ENCODE data around the gene KRT20.
"Not testable (repeated sequence)": the region's sequence is repeated elsewhere in the genome, so short reads cannot be mapped to it uniquely, and the experiment has no call there.

Gene KRT20, protein sequence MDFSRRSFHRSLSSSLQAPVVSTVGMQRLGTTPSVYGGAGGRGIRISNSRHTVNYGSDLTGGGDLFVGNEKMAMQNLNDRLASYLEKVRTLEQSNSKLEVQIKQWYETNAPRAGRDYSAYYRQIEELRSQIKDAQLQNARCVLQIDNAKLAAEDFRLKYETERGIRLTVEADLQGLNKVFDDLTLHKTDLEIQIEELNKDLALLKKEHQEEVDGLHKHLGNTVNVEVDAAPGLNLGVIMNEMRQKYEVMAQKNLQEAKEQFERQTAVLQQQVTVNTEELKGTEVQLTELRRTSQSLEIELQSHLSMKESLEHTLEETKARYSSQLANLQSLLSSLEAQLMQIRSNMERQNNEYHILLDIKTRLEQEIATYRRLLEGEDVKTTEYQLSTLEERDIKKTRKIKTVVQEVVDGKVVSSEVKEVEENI

DNA sequence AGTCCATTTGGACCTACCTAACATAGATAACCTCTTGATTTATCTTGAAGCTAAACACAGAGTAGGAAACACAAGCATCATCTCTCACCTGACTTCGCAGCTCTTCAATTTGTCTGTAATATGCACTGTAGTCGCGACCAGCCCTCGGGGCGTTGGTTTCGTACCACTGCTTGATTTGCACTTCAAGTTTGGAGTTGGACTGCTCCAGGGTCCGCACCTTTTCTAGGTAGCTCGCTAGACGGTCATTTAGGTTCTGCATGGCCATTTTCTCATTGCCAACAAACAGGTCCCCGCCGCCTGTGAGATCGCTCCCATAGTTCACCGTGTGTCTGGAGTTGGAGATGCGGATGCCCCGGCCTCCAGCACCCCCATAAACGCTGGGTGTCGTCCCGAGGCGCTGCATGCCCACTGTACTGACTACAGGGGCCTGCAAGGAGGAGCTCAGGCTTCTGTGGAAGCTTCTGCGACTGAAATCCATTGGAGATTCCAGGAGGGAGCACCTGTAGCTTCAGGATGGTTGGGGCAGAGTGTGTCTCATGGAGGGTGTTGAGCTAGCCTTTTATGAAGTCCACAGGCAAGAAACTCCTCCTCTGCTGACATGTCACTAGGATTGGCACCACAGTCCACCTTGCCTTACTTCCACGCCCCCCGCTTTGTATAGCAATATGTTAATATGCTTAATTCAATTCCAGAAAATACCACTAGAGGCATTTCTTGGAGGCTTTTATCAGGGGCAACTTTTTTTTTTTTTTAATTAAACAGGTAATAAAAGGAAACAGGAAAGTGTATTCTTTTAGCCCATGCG, at the start of gene KRT20:
TSS of gene KRT20 (minus strand) at position 535 of the 805 bp plus-strand sequence. CDS start at position 478, 57 bp downstream.
- no peak for DNase-seq (ENCODE audit: low read depth in 2 of 2)

DNA sequence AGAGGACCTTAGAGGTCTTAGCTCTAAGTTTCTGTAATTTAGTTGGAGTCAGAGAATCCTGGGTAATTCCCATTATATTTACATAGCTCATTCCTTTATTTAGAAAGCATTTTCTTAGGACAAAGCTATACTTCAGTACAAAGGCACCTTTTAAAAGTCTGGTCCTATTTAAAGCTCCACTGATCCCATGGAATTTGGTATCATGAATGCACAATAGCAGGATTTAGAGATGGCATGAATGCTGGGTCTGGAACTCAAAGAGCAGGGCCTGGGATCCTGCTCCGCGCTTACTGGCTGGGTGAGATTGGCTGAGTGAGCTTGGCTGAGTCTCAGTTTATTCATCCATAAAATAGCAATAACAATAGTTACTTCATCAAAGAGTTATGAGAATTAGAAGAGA, 47.6 kb upstream of the KRT20 start:
- DNase-seq (ENCODE audit: low read depth in 2 of 2), result no peak

DNA sequence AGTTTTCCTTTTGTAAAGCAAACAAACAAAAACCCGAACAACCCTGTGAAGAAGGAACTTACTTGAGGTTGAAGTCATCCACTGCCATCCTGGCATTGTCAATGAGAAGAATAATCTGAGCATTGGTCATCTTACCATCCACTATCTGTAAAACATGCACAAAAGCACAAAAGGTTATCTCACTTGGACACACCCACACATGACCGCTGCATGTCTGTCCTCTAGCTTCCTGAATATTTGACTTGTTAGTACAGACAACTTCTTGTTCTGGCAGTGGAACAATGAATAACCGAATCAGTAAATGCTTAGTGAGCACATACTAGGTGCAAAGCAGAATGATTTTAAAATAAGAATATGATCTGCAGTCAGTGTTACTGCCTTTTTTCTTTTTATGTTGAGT, 46.3 kb upstream of the KRT20 start:
- no peak for DNase-seq (ENCODE audit: low read depth in 2 of 2)

DNA sequence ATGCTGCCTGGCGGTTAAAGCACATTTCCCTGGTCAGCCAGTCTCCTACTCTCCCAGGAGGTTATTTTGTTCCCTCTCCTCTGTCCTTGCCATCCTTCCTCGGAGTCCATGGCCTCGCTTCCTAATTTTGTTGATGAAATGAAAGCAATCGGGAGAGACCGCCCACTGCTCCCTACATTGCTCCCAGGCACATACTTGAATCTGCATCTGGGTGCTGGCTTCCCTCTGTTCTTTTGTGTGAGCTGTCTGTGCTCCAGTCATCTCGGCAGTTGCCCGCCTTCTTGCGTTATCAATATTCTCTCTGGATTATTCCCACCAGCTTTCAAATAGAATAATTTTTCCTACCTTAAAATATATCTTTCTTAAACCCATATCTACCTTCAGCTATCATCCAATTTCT, 41.3 kb upstream of the KRT20 start:
- no peak for DNase-seq (ENCODE audit: low read depth in 2 of 2)

DNA sequence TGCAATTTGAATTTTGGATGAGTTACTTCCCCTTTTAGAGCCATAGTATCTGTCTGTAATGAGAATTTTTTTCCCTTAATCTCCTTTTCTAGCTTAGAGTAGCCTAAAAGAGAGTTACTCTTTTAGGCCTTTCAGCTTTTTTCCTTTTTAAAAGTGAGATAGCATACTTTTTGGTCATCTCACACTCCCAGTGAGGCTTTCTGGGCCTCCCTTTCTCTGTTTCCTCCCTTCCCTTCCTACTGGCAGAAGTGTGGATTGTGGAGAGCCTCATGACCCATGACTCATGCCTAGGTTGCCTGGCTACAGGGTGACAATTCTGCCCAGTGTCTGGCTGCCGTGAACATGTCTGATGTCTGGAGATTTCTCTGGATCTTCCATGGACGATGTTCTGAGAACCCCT, 37.2 kb upstream of the KRT20 start:
- DNase-seq (ENCODE audit: low read depth in 2 of 2), result peak in 1 of 2 experiments; percentile 21

DNA sequence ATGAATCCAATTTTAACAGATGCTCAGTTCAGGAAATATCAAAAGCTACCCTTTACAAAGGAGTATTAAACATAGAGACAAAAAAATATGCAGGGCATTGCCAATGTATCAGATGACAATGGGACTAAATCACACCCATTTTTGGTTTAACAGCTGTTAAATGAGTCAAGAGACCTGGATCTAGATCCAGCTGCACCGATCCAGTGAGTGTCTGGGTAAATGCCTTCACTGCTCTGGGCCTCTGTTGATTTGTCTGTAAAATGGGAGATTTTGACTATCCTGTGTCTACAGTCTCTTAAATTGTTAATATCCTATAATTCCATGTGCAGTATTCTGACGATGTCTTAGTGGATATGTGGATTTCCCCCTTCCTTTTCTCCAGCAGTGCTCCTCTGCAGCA, 36.0 kb upstream of the KRT20 start:
- no peak for DNase-seq (ENCODE audit: low read depth in 2 of 2)

DNA sequence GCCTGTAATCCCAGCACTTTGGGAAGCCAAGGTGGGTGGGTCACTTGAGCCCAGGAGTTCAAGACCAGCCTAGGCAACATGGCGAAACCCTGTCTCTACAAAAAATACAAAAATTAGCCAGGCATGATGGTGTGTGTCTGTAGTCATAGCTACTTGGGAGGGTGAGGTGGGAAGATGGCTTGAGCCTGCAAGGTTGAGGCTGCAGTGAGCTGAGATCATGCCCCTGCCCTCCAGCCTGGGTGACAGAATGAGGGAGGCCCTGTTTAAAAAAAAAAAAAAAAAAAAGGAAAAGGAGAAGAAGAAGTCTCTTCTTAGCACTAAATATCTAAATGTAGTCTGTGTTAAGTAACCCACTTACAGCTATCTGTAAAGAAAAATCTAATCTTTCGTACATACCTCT, 32.1 kb upstream of the KRT20 start:
- DNase-seq (ENCODE audit: low read depth in 2 of 2), result not testable (repeated sequence)

DNA sequence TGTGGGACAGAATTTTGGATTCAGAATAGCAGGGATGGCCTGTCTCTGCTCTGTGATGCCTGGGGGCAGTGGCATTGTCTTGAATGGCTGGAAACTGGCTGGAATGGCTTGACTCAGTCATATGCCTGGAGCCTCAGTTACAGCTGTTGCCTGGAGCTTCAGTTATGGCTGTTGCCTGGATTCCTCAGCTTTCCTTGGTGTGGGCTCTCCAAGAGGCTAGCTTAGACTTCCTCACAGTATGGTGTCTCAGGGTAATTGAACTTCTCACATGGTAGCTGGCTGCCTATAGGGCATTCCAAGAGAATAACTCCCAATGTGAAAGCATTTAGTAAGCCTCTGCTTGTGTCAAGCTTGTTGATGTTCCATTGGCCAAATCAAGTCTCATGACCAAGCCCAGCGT, 31.3 kb upstream of the KRT20 start:
- DNase-seq (ENCODE audit: low read depth in 2 of 2), result no peak

DNA sequence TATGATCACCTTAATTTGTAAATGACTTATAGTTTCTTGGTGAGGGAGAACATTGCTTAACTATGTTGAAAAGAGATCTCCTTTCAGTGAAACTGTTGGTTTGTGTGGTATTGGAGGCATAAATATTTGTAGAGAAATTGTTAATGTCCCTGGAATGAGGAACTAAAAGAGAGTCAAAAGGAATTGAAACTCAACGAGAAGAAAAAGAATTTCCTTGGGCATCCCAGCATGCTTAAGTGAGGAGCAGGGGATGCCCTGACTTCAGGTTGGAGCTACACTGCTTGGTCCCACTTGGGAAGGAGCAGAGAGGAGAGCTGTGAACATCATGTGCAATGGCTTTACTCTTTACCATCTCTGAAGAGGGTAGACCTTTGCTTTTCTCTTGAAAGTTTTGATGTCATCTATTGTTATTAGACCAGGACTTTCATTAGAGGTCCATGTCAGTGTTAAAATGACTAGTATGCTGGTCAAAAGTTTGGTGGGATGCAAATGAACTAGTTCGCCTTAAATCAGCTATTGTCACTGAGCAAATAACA, 30.7 kb upstream of the KRT20 start:
- DNase-seq (ENCODE audit: low read depth in 2 of 2), result peak; percentile 40 to 52

DNA sequence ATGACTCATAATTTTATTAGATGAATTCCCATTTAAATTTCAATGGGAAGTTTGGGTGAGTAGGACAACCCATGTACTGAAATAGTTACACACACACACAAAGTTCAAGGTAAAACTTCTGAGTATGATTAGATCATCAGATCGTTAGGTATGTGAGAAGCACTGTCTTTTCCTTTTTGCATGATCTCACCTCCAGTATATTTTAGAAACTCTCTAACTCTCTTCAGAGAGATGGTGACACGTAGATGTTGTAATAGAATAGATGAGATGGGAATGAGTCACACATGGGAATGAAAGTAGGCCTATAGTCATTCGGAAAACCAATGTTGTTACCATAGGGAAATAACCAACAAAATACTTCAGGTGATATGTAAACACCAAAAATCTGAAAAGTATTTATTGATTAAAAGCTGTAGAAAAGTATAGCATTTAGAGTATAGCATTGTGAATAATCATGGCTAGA, 30.2 kb upstream of the KRT20 start:
- peak; percentile 90 to 92 for DNase-seq (ENCODE audit: low read depth in 2 of 2)

DNA sequence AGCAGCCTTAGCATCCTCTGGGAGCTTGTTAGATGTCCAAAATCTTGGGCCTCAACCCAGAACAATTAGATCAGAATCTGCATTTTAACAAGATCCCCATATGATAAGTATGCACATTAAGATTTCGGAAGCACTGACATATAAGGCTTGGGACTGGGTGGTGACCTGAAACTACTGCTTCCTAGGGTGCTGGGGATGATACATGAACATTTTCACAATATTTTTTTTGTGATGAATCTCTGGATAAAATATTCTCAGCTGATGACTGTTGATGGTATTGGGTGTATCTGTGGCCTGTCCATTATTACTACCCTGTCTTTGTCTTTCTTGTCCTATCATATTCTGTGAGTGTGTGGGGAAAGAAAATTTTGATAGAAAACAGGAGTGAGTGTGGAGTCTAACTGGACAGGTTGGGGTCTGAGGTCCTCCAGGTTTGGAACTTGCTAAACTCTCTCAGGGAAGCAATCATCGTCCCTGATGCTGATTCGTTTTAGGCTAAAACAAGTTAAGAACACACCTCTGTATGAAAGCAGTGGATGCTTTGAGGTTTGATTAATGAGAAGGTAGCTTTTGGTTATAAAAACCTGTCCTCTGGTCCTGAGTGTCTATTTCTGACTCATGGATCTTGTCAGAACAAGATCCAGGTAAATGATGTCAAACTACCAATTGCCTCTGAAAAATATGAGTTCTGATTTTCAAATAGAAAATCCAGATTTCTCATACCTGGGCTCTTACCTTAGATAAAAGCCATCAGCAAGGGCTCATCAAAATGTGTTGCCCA, 29.2 kb upstream of the KRT20 start:
- no peak for DNase-seq (ENCODE audit: low read depth in 2 of 2)

DNA sequence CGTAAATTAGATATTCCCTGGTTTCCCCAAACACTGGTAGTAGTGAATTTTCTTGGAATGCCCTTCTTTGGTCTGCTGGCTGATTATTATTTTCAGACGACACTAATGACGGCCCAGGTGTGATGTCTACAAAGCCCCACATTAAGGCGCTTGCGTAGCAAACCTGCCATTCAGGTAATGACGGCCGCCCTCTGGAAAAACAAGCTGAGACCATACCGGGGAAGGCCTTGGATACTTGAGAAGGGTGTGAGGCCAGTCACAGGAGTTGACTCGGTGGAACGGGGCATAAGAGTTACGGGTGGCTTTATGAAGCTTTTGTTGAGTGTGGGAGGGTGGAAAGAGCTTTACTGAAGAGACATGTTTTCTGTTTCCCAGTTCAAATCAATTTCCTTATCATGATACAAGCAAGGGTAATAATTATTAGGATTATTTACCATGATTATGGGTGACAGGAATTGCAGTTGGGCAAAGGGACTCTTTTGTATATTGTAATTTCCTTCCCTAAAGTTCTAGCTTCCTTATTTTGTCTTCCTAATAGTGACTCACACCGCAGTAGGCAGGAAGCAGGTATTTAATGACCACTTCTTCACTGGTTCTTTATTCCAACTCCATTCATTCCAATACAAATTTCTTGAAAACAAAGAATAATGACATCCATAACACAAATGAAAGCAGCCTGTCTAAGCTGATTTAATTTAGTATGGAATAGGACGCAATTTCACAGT, 27.6 kb upstream of the KRT20 start:
- no peak for DNase-seq (ENCODE audit: low read depth in 2 of 2)

DNA sequence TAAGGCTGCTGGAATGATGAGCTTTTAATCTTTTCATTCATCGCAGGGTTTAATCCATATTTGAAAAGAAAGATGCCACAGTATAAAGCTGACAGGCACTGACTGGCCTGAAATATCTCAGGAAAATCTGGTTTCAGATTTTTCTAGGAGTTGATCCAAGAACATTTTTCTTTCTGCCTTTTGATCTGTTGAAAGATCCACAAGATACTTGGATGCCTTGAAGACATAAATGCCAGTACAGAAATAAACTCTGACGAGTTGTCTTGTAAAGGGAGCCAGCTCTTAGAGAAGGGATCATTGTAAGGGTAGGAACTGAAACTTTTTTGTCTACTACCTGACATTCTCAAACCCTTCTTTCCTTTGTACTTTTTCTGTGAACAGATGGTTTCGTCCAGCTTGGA, 25.4 kb upstream of the KRT20 start:
- DNase-seq (ENCODE audit: low read depth in 2 of 2), result peak; percentile 85

DNA sequence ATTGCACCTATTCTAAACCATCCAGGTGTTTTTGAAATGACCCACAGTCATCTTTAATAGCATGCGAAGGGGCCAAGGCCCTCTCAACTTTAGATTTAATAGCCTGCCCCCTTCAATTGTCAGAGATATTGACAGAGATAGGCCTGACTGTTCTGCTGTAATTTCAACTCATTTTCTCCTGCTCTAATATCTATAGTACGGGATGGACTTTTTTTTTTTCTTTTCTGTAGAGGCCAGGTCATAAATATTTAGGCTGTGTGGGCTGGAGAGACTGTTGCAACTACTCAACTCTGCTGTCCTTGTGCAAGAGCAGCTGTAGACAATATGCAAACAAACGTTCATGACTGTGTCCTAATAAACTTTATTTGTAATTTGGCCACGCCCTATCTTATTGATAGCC, 24.7 kb upstream of the KRT20 start:
- peak; percentile 68 for DNase-seq (ENCODE audit: low read depth in 2 of 2)

DNA sequence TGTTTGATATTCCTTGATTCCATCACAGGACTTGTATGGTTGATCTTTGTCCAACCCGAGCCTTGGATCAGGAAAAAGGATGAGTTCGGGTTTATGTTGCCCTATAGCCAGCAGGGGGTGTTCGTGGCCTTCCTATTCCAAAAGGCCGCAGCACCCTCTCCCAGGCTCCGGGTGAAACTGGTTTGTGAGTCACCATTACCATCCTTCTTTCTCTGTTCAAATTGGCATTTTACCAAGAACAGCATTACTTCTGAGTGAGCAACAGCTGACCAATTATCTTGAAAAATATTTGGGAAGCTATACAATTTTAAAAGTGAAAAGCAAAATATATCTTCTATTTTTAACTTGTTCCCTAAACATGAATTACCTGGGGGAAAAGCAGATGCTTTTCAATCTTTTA, 24.3 kb upstream of the KRT20 start:
- DNase-seq (ENCODE audit: low read depth in 2 of 2), result peak; percentile 96

DNA sequence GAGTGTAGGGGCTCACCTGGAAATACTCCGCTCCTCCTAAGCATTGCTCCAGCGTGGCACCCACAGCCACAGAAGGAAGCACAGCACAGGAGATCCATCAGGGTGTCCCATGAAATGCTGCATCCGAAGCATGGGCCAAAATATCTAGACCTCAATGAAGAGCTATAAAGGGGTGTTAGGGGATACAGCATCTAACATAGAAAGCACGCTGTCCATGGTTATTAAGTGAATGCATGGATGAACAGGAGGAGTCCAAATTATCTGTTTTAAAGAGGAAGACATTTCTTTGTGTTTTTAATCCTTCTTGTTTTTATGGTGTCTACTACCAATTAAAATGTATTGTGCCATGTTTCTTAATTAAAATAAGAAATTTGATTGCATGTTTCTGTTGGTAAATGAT, 21.6 kb upstream of the KRT20 start:
- DNase-seq (ENCODE audit: low read depth in 2 of 2), result no peak

DNA sequence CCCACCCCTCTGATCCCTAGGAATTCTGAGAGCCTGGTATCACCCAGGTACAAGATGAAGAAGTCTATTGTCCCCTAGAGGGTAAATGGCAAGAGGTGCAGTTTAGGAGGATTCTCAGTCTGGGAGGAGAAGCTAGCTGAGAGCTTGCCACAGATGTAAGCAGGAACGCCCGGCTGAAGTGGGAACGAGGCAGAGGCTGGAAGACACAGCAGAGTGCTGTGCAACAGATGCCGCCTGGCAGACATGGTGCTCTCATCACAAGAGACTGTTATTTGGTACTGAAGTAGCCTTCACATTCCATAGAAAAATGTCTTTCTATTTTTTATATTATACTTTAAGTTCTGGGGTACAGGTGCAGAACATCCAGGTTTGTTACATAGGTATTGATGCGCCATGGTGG, 20.3 kb upstream of the KRT20 start:
- no peak for DNase-seq (ENCODE audit: low read depth in 2 of 2)

DNA sequence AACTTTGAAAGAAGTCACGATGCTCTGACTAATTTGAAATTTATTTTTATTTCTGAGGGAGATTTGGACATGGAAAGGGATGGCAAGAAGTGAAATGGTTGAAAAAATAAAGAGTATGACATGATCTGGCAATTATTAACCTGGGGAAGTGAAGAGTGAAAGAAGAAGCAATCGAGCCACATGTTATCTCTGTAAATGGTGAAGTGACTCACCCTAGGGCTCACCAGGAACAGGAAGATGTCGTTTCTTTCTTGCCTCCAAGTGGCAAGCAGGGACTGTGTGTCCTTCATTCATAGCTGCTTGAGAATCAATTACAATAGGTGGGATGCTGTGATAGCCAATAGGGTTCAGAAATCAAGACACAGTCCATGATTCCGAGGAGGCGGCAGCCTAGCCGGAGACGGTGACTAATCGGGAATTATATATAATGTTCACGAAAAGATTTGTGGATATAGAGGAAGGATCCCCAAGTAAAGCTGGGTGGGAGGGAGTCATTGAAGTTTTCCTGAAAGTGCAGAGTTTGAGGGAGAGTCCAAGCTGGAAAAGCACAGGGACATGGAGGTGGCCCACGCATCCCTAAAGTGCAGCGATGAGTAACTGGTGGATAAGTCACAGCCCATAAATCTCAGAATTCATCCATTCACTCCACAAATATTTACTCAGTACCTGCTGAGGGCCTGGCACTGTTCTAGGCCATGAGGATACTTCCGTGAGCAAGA, 18.2 kb upstream of the KRT20 start:
- no peak for DNase-seq (ENCODE audit: low read depth in 2 of 2)

DNA sequence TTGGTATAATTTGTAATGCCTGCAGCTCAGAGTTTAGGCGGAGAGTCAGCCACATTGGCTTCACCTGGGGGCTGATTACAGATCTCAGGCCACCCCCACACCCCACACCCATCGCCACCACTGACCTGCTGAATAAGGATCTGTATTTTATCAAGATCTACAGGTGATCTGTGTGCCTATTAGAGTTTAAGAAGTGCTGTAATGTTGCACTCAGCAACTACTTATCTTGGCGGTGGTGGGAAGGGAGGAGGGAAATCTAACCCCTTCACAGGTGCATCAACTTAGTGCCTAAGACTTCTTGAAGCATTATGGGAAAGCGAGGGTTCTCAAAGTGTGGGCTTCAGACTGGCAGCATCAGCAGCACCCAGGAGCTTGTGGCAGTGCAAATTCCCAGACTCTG, 17.5 kb upstream of the KRT20 start:
- no peak for DNase-seq (ENCODE audit: low read depth in 2 of 2)

DNA sequence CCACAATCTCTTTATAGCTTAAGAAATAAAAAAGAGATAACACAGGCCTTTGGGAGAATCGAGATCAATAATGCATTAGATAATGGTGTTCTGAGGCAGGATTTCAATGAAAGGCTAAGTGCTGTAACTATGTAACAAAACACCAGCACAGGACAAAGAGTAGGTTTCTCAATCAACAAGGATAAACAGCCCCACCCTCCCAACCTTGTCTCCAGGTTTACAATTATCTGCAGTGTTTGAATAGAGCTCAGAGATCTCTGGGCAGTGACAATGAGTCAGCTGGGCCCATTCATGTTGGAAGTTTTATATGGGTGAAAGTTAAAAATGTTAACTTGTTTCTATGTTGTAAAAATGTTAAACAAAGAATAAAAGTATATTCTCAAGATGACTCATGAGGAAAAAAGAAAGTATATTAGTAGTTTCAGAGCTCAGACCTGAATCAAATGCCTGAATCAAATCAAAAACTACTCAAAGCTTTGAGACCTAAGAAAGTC, 17.0 kb upstream of the KRT20 start:
- DNase-seq (ENCODE audit: low read depth in 2 of 2), result no peak

Measured in fibroblast of skin of left quadriceps (primary cell).